Nucleus accumbens (tissue), 56 donors: ENCODE measurements around the gene PTPN1.
"Not testable (repeated sequence)": the region's sequence is repeated elsewhere in the genome, so short reads cannot be mapped to it uniquely, and the experiment has no call there.

ENCODE experiments used
- DNase-seq, 56 donors: peaks; one replicate each; lab custom pipeline; 2025; lab: John Stamatoyannopoulos, UW

PTPN1 gene

DNA sequence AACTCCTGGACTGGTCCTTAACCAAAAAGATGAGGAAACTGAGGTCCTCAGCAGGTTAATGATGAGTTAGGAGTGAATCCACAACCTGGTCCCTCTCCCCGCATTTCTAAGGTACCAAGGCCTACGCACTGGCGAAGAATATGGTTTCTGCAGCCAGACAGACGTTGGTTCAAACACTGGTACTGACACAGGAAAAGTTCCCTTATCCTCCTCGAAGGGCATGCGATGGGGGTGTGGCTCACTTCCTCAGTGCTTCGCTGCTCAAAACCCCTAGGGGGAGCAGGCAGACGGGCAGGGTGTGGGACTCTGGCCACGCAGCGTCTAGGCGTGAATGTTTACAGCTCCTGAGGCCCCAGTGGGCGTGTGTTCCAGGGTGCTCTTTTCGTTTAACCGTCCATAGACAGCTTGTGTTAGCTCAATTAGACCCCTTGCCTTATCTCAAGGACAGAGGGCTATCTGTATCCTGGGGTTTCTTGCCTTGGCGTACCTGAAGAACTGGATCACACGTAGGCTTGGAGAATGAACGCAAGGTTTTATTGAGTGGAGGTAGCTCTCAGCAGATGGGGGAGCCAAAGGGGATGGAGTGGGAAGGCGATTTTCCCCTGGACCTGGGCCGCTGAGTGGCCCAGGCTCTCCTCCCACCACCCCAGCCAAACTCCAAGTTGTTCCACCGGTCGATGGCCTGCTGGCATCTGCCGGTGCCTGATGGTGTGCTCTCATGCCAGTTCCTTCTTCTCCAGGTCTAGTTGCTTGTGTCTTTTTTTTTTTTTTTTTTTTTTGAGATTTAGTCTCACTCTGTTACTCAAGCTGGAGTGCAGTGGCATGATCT, 31.8 kb upstream of the PTPN1 start:
- DNase-seq: peak in 15 of 56 donors; percentile 3 to 41 (median 12)

GRCh38 chr20:50481741-50482140, 28.4 kb upstream of the PTPN1 start:
- no peak for DNase-seq

DNA sequence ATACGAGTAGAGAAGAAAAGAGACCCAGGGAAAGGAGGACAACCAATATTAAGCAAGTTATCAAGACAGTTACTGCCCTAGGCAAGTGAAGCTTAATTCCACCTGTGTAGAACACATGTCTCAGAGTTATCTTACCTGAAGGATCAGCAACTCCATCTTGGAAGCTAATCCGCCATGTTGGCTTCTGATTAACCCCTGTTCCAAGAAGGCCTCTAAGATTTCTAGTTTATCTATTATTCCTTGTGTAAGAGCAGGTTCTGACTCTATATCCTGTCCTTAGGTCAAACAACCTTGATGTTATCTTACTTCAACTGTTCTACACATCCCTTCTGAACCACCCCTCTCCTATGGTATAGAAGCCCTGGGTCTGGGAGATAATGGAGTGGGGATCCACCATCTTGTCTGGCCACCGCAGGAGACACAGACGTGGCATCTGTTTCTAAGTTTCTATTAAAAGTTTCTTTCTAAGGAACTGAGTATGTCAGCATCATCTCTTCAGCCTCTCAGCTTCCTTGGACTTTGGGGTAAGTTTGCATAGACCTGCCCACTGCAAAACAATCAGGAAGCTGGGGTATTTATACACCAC, 27.7 kb upstream of the PTPN1 start:
- DNase-seq: no peak

GRCh38 chr20:50484271-50484976, 25.8 kb upstream of the PTPN1 start:
- DNase-seq: no peak

DNA sequence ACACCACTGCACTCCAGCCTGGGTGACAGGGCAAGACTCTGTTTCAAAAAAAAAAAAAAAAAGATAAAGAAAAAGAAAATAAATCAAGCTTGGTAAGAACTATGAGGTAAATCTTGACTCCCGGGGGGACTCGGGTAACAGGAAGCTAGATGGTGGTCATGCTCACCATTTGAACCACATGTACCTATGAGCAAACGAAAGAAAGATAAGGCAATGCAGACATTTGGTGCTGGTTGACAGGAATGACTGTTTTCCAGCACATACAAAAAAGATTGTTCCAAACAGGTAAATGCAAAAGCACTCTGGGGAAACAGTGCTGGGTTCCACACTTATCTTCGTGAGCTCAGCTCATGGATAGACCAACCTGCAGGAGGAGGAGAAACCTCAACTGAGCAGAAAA, 22.8 kb upstream of the PTPN1 start:
- DNase-seq: no peak

- DNase-seq: no peak
These were observed 21.9 kb upstream of the PTPN1 start for GRCh38 chr20:50488236-50488806.

GRCh38 chr20:50491168-50491567, 19.0 kb upstream of the PTPN1 start:
- DNase-seq: no peak

DNA sequence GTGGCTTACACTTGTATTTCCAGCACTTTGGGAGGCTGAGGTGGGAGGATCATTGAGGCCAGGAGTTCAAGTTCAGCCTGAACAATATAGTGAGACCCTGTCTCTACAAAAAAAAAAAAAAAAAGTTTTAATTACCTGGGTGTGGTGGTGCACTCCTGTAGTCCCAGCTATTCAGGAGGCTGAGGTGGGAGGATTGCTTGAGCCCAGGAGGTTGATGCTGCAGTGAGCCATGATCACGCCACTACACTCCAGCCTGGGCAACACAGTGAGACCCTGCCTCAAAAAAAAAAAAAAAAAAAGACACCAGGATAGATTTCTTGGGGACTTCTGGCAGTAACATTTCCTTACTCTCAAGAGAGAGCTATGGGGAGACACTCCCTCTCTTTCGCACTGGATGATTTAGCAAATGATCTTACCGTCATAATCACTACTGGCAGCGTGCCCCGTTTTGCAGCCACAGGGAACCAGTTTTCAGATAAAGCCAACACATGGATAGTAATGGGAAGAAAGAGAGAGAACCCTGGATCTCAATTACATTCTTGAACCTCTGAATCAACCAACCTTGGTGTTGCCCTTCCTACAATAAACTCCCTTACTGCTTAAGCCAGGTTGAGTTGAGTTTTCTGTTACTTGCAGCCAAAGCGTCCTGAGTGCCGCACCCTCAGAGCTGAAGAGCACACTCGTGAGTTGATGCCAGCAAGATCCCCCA, 18.1 kb upstream of the PTPN1 start:
- DNase-seq: no peak

- DNase-seq: no peak
These were observed 16.3 kb upstream of the PTPN1 start for GRCh38 chr20:50493881-50494253.

DNA sequence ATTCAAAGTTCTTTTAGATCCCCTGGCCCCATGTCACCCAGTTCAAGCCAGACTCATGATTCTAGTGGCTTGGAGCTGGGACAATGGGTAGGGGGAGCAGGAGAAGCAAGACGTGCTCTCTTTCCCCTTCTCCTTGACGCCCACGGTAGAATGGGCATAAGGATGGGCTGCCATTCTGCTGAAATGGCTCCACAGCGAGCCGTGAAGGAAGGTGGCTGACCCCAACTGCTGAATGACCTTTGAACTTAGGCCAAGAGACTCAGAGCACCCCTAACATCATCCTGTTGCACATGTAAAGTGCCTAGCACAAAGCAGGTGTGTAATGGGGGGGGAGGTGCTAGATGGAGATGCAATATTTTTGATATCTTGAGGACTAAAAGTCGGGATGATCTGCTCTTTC, 15.8 kb upstream of the PTPN1 start:
- DNase-seq: no peak

DNA sequence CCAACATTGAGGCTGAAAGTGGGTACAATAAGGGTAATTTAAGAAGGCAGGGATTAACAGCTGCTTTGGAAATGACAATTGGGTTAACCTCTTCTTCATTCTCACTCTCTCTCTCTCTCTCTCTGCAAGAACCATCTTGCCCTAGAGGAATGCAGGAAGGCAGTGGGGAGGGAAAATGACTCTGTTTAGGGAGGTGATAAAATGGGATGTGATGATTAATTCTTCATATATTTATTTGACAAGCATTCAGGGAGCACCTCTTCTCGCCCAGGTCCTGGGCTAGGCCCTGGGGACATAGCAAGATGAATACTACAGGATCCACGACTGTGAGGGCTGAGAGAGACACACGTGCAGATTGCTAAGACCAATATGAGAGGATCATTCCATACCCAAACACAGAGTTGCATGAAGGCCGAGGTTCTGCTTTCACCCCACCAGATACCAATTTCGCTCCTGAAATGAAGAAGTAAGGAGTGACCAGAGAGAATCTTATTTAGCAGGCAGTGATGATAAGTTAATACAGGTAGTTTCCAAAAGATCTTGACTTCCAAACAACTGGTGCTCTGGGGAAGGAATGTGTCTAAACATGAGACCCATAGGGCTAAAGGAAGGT, 13.3 kb upstream of the PTPN1 start:
- no peak for DNase-seq

DNA sequence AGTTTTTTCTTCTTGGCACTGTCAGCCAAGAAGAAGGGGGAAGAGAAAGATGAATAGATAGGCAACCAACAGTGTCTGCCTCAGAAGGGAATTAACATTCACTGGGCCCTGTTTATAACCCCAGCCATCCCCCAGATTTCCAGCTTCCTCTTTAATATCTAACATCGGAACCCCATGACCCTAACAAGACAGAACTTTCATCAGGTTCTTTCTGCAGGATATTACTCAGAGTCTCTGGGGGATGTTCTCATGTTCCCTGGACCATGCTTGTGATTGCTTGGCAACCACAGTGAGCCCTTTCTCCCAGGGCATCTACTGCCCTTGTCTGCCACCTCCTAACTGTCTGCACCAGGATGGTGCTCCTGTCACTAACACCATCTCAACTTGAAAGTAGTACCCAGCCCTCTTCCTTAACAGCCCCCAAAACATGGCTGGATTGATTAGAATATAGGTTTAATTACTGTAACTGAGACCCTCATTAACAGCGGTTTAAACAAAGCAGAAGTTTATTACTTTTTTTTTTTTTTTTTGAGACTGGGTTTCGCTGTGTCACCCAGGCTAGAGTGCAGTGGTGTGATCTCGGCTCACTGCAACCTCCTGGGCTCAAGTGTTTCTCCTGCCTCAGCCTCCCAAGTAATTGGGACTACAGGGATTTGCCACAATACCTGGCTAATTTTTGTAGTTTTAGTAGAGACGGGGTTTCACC, 12.0 kb upstream of the PTPN1 start:
- DNase-seq: no peak

- DNase-seq: no peak
These were observed 10.2 kb upstream of the PTPN1 start for GRCh38 chr20:50499938-50500337.

DNA sequence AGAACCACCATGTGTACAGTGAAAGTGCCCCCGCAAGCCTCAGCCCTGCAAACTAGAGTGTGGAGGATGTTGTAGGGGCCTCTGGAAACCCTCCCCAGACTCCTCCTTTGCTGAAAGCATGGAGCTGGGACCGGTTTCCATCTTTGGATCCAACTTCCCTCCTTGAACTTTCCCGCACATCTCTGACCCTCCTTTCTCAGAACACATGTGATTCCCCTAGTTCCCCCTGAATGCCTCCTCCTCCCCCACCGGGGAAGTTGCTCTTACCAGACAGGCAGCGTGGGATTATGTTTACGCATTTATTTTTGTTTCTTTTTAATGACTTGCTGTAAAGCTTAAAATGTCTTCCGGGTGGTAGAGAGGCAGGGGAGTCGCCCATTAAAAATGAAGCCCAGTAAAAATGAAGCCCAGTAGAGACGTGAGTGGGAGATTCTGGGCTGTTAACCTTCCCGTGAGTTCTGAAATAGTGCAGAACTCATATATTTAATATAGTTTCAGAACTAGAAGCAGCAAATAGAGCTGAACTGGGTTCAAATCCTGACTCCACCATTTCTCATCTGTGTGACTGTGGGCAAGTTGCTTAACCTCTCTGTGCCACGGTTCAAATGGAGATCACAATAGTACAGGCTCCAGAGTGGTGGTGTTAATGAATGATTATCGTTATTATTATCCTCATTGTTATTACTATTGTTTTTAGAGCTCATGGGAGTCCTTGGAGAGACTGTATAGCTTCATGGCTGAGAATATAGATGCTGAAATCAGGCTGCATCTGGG, 8.0 kb upstream of the PTPN1 start:
- no peak for DNase-seq

- DNase-seq: no peak
These were observed 5.9 kb upstream of the PTPN1 start for GRCh38 chr20:50504231-50504823.

- DNase-seq: no peak
These were observed 4.0 kb upstream of the PTPN1 start for GRCh38 chr20:50506270-50506579.

DNA sequence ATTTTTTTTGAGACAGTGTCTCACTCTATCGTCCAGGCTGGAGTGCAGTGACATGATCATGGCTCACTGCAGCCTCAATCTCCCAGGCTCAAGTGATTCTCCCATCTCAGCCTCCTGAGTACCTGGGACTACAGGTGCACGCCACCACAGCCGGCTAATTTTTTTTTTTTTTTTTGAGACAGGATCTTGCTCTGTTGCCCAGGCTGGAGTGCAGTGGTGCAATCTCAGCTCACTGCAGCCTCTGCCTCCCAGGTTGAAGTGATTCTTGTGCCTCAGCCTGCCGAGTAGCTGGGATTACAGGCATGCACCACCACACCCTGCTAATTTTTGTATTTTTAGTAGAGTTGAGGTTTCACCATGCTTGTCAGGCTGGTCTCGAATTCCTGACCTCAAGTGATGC, 2.4 kb upstream of the PTPN1 start:
- not testable (repeated sequence) for DNase-seq

DNA sequence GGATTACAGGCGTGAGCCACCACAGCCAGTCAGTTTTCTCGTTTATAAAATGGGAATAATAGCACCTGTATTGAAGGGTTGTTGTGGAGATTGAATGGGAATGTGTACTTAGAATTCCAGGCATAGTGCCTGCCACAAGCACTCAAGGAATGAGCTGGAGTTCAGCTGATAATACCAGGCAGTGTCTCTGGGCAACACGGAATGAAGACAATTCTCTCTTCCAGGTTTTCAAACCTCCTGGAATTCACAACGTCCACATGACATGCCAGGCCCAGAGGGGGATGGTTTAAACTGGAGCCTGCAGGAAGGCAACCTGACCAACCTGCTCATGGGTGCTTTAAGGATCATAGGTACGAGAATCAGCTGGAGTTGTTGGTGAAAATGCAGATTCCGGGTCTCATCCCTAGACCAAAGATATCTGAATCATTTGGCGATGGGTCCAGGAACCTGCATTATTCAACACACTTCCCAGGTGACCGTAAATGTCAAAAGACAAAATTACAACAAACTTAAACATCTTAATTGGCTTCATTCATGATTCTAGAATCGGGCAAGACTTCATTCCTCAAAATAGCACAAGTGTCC, 1.9 kb upstream of the PTPN1 start:
- no peak for DNase-seq
